GM12872 (cell line): Measurements from ENCODE around the gene CNOT6L.

ENCODE experiments used
- TF ChIP-seq, protein P1 (sequence below): IDR thresholded peaks from 3 replicates; pipeline ENCODE4 v1.5.1; 2011; ENCODE audit warnings: low read depth, mild to moderate bottlenecking, low read length, moderate library complexity; ENCODE audit not compliant: insufficient read depth

The CNOT6L gene

DNA sequence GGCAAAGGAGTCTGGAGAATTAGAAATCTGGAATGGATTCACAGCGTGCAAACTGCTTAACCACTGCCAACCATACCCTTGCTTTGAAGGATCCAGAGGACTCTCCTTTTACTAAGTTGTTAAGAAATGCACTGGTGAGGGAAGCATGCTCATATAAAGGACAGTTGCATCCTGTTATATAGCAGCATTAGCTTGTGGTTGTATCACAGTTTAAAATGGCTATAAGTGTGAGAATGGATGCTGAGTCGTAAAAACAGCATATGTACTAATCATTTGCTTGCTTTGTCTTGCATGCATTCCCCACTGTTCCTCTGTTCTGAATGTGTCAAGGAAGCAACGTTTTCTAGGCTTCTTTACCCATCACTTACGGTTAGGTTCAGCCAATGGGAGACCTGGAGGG, 112.5 kb downstream of the CNOT6L start:
- TF ChIP-seq, protein P1, sequence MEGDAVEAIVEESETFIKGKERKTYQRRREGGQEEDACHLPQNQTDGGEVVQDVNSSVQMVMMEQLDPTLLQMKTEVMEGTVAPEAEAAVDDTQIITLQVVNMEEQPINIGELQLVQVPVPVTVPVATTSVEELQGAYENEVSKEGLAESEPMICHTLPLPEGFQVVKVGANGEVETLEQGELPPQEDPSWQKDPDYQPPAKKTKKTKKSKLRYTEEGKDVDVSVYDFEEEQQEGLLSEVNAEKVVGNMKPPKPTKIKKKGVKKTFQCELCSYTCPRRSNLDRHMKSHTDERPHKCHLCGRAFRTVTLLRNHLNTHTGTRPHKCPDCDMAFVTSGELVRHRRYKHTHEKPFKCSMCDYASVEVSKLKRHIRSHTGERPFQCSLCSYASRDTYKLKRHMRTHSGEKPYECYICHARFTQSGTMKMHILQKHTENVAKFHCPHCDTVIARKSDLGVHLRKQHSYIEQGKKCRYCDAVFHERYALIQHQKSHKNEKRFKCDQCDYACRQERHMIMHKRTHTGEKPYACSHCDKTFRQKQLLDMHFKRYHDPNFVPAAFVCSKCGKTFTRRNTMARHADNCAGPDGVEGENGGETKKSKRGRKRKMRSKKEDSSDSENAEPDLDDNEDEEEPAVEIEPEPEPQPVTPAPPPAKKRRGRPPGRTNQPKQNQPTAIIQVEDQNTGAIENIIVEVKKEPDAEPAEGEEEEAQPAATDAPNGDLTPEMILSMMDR, result no peak

- TF ChIP-seq, protein P1, result no peak
Measured at GRCh38 chr4:77703666-77704065, 115.5 kb downstream of the CNOT6L start.

DNA sequence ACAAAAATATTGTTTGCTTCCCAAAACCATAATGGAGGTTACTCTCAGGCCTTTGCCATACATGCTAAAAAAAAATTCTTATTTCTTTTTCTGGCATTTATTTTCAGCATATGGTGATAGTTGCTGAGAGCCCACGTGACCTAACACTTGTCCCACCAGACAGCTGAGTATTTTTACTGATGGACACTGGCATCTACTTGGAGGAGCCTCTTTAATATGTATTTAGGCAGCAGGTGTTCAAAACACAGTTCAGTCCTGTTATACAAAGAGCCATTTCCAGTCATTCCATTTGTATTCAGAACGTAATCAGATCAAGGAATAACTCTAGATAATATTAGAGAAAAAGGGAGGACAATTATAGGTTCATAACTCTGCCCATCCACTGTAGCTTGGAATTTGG, 118.0 kb downstream of the CNOT6L start:
- TF ChIP-seq, protein P1, result no peak

- TF ChIP-seq, protein P1, result no peak
Measured at GRCh38 chr4:77699731-77700210, 119.4 kb downstream of the CNOT6L start.

DNA sequence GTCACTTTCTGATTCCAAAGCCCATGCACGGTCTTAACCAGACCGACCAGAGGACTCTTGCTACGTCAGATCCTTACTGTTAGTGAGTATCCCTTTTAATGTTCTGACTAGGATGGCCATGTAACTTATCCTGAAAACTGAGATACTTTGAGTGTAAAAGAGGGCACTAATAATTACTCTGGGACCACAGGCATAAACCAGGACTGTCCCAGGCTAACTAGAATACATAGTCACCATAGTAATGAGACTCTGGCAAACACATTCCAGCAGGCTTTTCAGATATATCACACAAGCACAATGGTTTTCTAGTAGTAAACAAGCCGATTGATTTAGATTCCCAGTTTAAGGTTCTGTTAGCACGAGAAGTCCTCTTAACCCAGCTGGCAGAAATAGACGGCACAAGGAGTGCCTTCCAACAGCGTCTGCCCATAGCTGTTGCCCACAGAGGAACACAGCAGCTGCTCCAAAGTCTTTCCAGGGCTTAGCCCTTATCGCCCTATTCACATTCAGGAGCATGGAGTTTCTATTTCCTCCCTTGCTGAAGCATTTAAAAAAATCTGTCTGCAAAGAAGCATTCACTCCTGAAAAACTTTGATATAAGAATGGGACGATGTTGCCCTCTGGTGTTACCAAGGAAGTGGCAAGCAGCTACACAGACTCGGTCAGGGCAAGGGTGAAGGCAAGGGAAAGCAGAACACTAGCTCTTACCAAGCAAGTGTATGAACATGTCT, 121.1 kb downstream of the CNOT6L start:
- TF ChIP-seq, protein P1, result no peak

DNA sequence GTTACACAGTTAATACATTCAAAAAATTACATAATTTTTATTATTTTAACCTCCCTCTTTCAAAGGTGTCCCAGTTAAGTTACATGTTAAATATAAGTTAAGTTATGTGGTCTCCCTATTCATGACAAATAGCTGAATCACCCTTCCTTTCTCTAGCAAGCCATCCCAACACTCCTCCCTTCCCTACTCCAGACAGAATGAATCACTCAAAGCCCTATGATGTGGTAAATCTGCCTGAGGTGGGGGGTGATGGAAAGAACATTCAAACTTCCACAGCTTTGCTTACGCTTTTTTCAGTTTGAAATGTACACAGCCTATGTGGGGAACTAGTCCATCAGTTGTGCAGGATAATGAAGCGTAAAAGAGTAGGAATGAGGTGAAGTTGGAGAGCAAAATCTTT, 123.4 kb downstream of the CNOT6L start:
- TF ChIP-seq, protein P1, result no peak

- TF ChIP-seq, protein P1, result no peak
Measured at GRCh38 chr4:77692847-77693432, 126.2 kb downstream of the CNOT6L start.
